HCT116 (cell line): ENCODE measurements around the gene SIRPB1. TPM values are rescaled to one million over a fixed set of nuclear protein-coding genes. Genes with fewer than 3 reads are reported as not detected.

ENCODE experiments used
- ATAC-seq: fragments of 200-7000 bp; cut with Tn5 transposase; 2 replicates; pipeline ENCODE4 v1.9.1; 2020; ENCODE audit warnings: mild to moderate bottlenecking, moderate library complexity
- BruUV-seq: library from RNA; stranded (reverse); fragments of 400-500 nt; replicated peaks from 2 replicates; lab custom pipeline; 2021; lab: Mats Ljungman, UMichigan
- CTCF ChIA-PET: fragments of 300-600 bp; sonication (Branson Sonifier 250); formaldehyde crosslinking; loops from one replicate; lab custom pipeline; 2021; ENCODE audit warnings: antibody characterized with exemption; lab: Charles Lee
- POLR2A ChIA-PET: fragments of 300-600, 350-600 bp; sonication (Branson Sonifier 250); formaldehyde crosslinking; loops from one replicate; lab custom pipeline; 2021; ENCODE audit warnings: antibody characterized with exemption; lab: Charles Lee
- RAD21 ChIA-PET, 2 experiments: fragments of 300-600 bp; sonication (Branson Sonifier 250); formaldehyde crosslinking; loops; one replicate each; lab custom pipeline; 2023; ENCODE audit warnings: low total read pairs in 2 of 2; ENCODE audit not compliant: uncharacterized antibody in 2 of 2, unreplicated experiment in 2 of 2, low non-redundant PET in 1 of 2; lab: Charles Lee
- DNase-seq: peaks from one replicate; pipeline ENCODE4 v3.0.0-alpha.2; 2010; ENCODE audit warnings: low read depth, low spot score
- H2AFZ ChIP-seq: fragments of 200-600 bp; shearing (Covaris generic), sonication (generic); 2 replicates; pipeline ENCODE4 v1.6.1; 2017; ENCODE audit warnings: low read depth, mixed run types, mixed read lengths, antibody characterized with exemption, low read length; ENCODE audit not compliant: poor library complexity, severe bottlenecking
- H3K27ac ChIP-seq: 2 replicates; pipeline ENCODE4 v1.5.1; 2012; ENCODE audit warnings: low read depth, low read length
- H3K27me3 ChIP-seq: fragments of 200-600 bp; sonication (generic); 2 replicates; pipeline ENCODE4 v1.6.1; 2016; ENCODE audit warnings: mixed run types, low read length, mixed read lengths; ENCODE audit not compliant: insufficient read depth
- H3K36me3 ChIP-seq, 2 experiments: fragments of 200-500 bp in 1 of 2; fragments of 200-600 bp in 1 of 2; sonication (Bioruptor generic) in 1 of 2; sonication (generic) in 1 of 2; 2 replicates each; pipeline versions ENCODE4 v1.5.1 to v1.6.1; 2014 to 2016; ENCODE audit warnings: low read length in 2 of 2, inconsistent platforms in 1 of 2, mixed read lengths in 1 of 2, mixed run types in 1 of 2; ENCODE audit not compliant: insufficient read depth in 2 of 2, control insufficient read depth in 1 of 2
- H3K4me1 ChIP-seq, 2 experiments: fragments of 200-600 bp in 1 of 2; sonication (generic) in 1 of 2; 2 replicates each; pipeline versions ENCODE4 v1.5.1 to v1.6.1; 2012 to 2017; ENCODE audit warnings: low read length in 2 of 2, inconsistent platforms in 1 of 2, mild to moderate bottlenecking in 1 of 2, mixed read lengths in 1 of 2, mixed run types in 1 of 2, moderate library complexity in 1 of 2; ENCODE audit not compliant: insufficient read depth in 2 of 2, control insufficient read depth in 1 of 2
- H3K4me2 ChIP-seq: fragments of 200-600 bp; sonication (generic); 2 replicates; pipeline ENCODE4 v1.6.1; 2017; ENCODE audit warnings: mixed run types, low read length, mixed read lengths
- H3K4me3 ChIP-seq, 2 experiments: fragments of 200-600 bp in 1 of 2; sonication (generic) in 1 of 2; replicated peaks in 1 of 2; 2 replicates each; pipeline ENCODE4 v1.5.1; 2011 to 2016; ENCODE audit warnings: low read length in 2 of 2, control low read depth in 1 of 2, low read depth in 1 of 2, mild to moderate bottlenecking in 1 of 2, mixed read lengths in 1 of 2, mixed run types in 1 of 2
- H3K79me2 ChIP-seq: fragments of 200-600 bp; sonication (generic); 2 replicates; pipeline ENCODE4 v1.6.1; 2017; ENCODE audit warnings: mild to moderate bottlenecking, mixed run types, low read length, moderate library complexity, mixed read lengths; ENCODE audit not compliant: insufficient read depth
- H3K9ac ChIP-seq: fragments of 200-600 bp; sonication (generic); 2 replicates; pipeline ENCODE4 v1.6.1; 2016; ENCODE audit warnings: low read length, mixed read lengths
- H3K9me2 ChIP-seq: fragments of 200-600 bp; sonication (generic), shearing (Covaris generic); 2 replicates; pipeline ENCODE4 v1.6.1; 2017; ENCODE audit warnings: mixed run types, mild to moderate bottlenecking, moderate library complexity; ENCODE audit not compliant: insufficient read depth
- H3K9me3 ChIP-seq, 2 experiments: fragments of 200-500 bp in 1 of 2; fragments of 200-600 bp in 1 of 2; sonication (Bioruptor generic) in 1 of 2; sonication (generic) in 1 of 2; 2 replicates each; pipeline ENCODE4 v1.6.1; 2014 to 2017; ENCODE audit warnings: low read length in 2 of 2, mixed read lengths in 2 of 2, inconsistent platforms in 1 of 2, low read depth in 1 of 2, mild to moderate bottlenecking in 1 of 2, mixed run types in 1 of 2, moderate library complexity in 1 of 2; ENCODE audit not compliant: control insufficient read depth in 1 of 2, insufficient read depth in 1 of 2
- H4K20me1 ChIP-seq: fragments of 200-600 bp; sonication (generic), shearing (Covaris generic); 2 replicates; pipeline ENCODE4 v1.6.1; 2017; ENCODE audit warnings: mixed run types, mild to moderate bottlenecking, moderate library complexity; ENCODE audit not compliant: insufficient read depth
- CBX3 ChIP-seq: IDR thresholded peaks from 2 replicates; pipeline ENCODE4 v1.6.1; 2012; ENCODE audit warnings: low read depth
- CEBPB ChIP-seq: IDR thresholded peaks from 2 replicates; pipeline ENCODE4 v1.6.1; 2012; ENCODE audit warnings: low read depth
- CTCF ChIP-seq, 3 experiments: fragments of 200-600 bp in 1 of 3; sonication (generic) in 1 of 3; IDR thresholded peaks in 2 of 3; conservative IDR thresholded peaks in 1 of 3; 2 replicates each; pipeline ENCODE4 v1.5.1; 2012 to 2017; ENCODE audit warnings: low read depth in 2 of 3, low read length in 2 of 3, antibody characterized with exemption in 1 of 3, borderline replicate concordance in 1 of 3, control low read depth in 1 of 3, mild to moderate bottlenecking in 1 of 3, mixed read lengths in 1 of 3, mixed run types in 1 of 3, moderate library complexity in 1 of 3; ENCODE audit not compliant: insufficient read depth in 1 of 3
- ELF1 ChIP-seq: IDR thresholded peaks from 2 replicates; pipeline ENCODE4 v1.6.1; 2012; ENCODE audit warnings: low read depth, borderline replicate concordance
- EZH2 ChIP-seq: fragments of 200-600 bp; sonication (generic); IDR thresholded peaks from 2 replicates; pipeline ENCODE4 v1.6.1; 2017; ENCODE audit warnings: antibody characterized with exemption, mixed run types
- JUND ChIP-seq: IDR thresholded peaks from 2 replicates; pipeline ENCODE4 v1.6.1; 2012
- POLR2A ChIP-seq: IDR thresholded peaks from 2 replicates; pipeline ENCODE4 v1.7.0; 2011; ENCODE audit warnings: borderline replicate concordance; ENCODE audit not compliant: insufficient read depth, insufficient read length; ENCODE audit errors: extremely low read depth
- RAD21 ChIP-seq: IDR thresholded peaks from 2 replicates; pipeline ENCODE4 v1.6.1; 2012; ENCODE audit warnings: low read depth, mild to moderate bottlenecking
- REST ChIP-seq: IDR thresholded peaks from 2 replicates; pipeline ENCODE4 v1.6.1; 2012; ENCODE audit warnings: low read depth
- SIN3A ChIP-seq: IDR thresholded peaks from 2 replicates; pipeline ENCODE4 v1.6.1; 2012; ENCODE audit warnings: low read depth
- SP1 ChIP-seq: IDR thresholded peaks from 2 replicates; pipeline ENCODE4 v1.6.1; 2012; ENCODE audit warnings: low read depth
- SRF ChIP-seq: IDR thresholded peaks from 2 replicates; pipeline ENCODE4 v1.6.1; 2012; ENCODE audit warnings: low read depth
- TCF7L2 ChIP-seq: IDR thresholded peaks from 2 replicates; pipeline ENCODE4 v1.7.0; 2011; ENCODE audit warnings: borderline replicate concordance, inconsistent platforms; ENCODE audit not compliant: insufficient read depth, insufficient read length; ENCODE audit errors: extremely low read depth
- ZFX ChIP-seq: fragments of 450-650 bp; IDR thresholded peaks from 2 replicates; pipeline ENCODE4 v1.6.1; 2017
- ZNF274 ChIP-seq: fragments of 200-500 bp; sonication (Bioruptor generic); IDR thresholded peaks from 2 replicates; pipeline ENCODE4 v1.6.1; 2014; ENCODE audit warnings: mild to moderate bottlenecking, low read depth, low read length, inconsistent platforms
- intact Hi-C: fragments of 100-400 bp; cut with micrococcal nuclease; formaldehyde crosslinking; loops from 2 replicates; pipeline ENCODE4 v1.10.0; 2022
- total RNA-seq: library from RNA; stranded (reverse); gene quantifications from one replicate; pipeline ENCODE4 v1.2.1, GENCODE V29; 2021; ENCODE audit not compliant: unreplicated experiment
- TF ChIP-seq, protein P1 (sequence below): IDR thresholded peaks from 2 replicates; pipeline ENCODE4 v1.6.1; 2012

The SIRPB1 gene
- total RNA-seq, 1 experiment from 2014 or later: 1.9 TPM

GRCh38 chr20:1637226-1637625 lies 17.4 kb upstream of the SIRPB1 start:
- Histone ChIP-seq H3K4me3 (no peak overlapping the region), H3K36me3 (no peaks in the 10 kb centered on the region), H4K20me1 (no peaks in the 10 kb centered on the region), H3K9me3 (no peaks in the 10 kb centered on the region), H3K4me1 (peaks cover 8 to 10% of the 10 kb centered on the region in 2 experiments), H3K4me2 (no peak overlapping the region), H2AFZ (no peak overlapping the region), H3K27me3 (0 out of 2 replicates have a peak, but pooled peaks cover 2% of the 10 kb centered on the region), H3K27ac (no peak overlapping the region), H3K9ac (no peak overlapping the region), H3K9me2 (no peaks in the 10 kb centered on the region), H3K79me2 (no peaks in the 10 kb centered on the region)
- TF ChIP-seq CEBPB (no peak), POLR2A (no peak), ELF1 (no peak), SP1 (no peak), EZH2 (no peak), TCF7L2 (no peak), CBX3 (no peak), SRF (no peak), ZNF274 (no peak), RAD21 (no peak)
- TF ChIP-seq, protein P1, sequence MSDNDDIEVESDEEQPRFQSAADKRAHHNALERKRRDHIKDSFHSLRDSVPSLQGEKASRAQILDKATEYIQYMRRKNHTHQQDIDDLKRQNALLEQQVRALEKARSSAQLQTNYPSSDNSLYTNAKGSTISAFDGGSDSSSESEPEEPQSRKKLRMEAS: no peak
- CTCF ChIA-PET: no interaction called here
- no TSS peak for BruUV-seq
- ATAC-seq (no peak), DNase-seq (no peak)
- intact Hi-C loops: no loop called here
- RAD21 ChIA-PET: no interaction called here
- POLR2A ChIA-PET: no interaction called here

DNA sequence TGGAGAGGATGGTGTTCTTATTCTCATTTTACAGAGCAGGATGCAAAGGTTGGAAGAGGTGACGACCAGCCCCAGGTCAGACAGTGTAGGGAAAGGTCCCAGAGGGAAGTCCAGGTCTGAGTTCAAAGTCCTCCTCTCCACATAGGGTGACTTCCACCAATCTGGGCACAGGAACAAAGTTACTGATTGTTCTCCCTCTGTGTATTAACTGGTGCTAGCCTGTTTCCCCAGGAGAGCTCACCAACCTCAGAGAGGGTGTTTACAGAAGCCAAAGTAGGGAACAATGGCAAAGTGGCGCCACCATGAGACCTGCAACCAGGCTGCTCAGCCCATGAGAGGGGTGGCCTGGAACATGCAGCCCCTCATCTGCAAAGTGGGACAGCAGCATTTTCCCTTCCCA lies 16.8 kb upstream of the SIRPB1 start:
- no peak overlapping the region for H3K27ac ChIP-seq
- DNase-seq (no peak), ATAC-seq (no peak)
- H3K4me3 ChIP-seq: no peak overlapping the region
- H3K9ac ChIP-seq: no peak overlapping the region
- no peaks in the 10 kb centered on the region for H3K79me2 ChIP-seq
- no peaks in the 10 kb centered on the region for H4K20me1 ChIP-seq
- no TSS peak for BruUV-seq
- intact Hi-C loops: no loop called here
- H3K36me3 ChIP-seq: no peaks in the 10 kb centered on the region
- TF ChIP-seq REST (no peak), JUND (no peak), SIN3A (no peak), RAD21 (peak; percentile 47; the same call in 1 of the 2 replicates), CTCF (IDR thresholded peaks at IDR 0.05 in 2 of 3, conservative IDR thresholded peaks at IDR 0.05 in 1 of 3; ENCODE audit: borderline replicate concordance in 1 of 3, insufficient read depth in 1 of 3, low read depth in 2 of 3, low read length in 2 of 3) (peak in 1 of 3 experiments; percentile 23; a peak in 1 of 6 replicates), ZFX (no peak)
- POLR2A ChIA-PET: no interaction called here
- H2AFZ ChIP-seq: no peak overlapping the region
- no peaks in the 10 kb centered on the region for H3K9me2 ChIP-seq
- H3K4me2 ChIP-seq: no peak overlapping the region
- RAD21 ChIA-PET: no interaction called here
- H3K4me1 ChIP-seq: peaks cover 8 to 10% of the 10 kb centered on the region in 2 experiments
- H3K9me3 ChIP-seq: no peaks in the 10 kb centered on the region
- CTCF ChIA-PET: no interaction called here
- no peaks in the 10 kb centered on the region for H3K27me3 ChIP-seq
